ENCODE measurements around the gene COP1. TPM values are rescaled to one million over a fixed set of nuclear protein-coding genes. Genes with fewer than 3 reads are reported as not detected.

The COP1 gene
- total RNA-seq, 3 donors from 2014 or later: 65.9 to 74.1 (median 68.1) TPM

DNA sequence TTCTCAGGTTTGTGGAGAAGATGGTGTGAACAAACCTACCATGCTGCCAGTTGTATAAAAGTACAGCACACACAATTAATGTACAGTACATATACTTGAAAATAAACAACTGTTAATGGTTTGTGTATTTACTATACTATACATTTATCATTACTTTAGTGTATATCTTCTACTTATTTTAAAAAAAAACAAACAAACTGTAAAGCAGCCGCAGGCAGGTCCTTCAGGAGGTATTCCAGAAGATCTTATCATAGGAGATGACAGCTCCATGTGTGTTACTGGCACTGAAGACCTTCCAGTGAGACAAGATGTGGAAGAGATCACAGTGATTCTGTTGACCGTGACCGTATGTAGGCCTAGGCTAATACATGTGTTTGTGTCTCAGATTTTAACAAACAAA lies 155.7 kb downstream of the COP1 start:
- DNase-seq (ENCODE audit: low spot score in 2 of 2): no peak
- Histone ChIP-seq H3K36me3 (no peaks in the 10 kb centered on the region), H3K27me3 (no peaks in the 10 kb centered on the region), H3K4me3 (no peak overlapping the region), H3K27ac (no peak overlapping the region), H3K4me1 (no peaks in the 10 kb centered on the region), H3K9me3 (no peaks in the 10 kb centered on the region)
- intact Hi-C loops (cut with DNase I; ENCODE audit: low total_unique reads): no loop called here
- TF ChIP-seq POLR2AphosphoS5 (IDR thresholded peaks at IDR 0.05): no peak
- TF ChIP-seq POLR2A (IDR thresholded peaks at IDR 0.05): no peak
- TF ChIP-seq CTCF (IDR thresholded peaks at IDR 0.05): no peak

GRCh38 chr1:176049582-176049981 lies 157.5 kb downstream of the COP1 start:
- no peaks in the 10 kb centered on the region for H3K27me3 ChIP-seq
- no peaks in the 10 kb centered on the region for H3K36me3 ChIP-seq
- no peaks in the 10 kb centered on the region for H3K4me1 ChIP-seq
- H3K4me3 ChIP-seq: no peak overlapping the region
- no peak for TF ChIP-seq CTCF (IDR thresholded peaks at IDR 0.05)
- no peak for TF ChIP-seq POLR2AphosphoS5 (IDR thresholded peaks at IDR 0.05)
- TF ChIP-seq POLR2A (IDR thresholded peaks at IDR 0.05): no peak
- DNase-seq (ENCODE audit: low spot score in 2 of 2): no peak
- no peaks in the 10 kb centered on the region for H3K9me3 ChIP-seq
- H3K27ac ChIP-seq: no peak overlapping the region
- intact Hi-C loops (cut with DNase I; ENCODE audit: low total_unique reads): no loop called here

DNA sequence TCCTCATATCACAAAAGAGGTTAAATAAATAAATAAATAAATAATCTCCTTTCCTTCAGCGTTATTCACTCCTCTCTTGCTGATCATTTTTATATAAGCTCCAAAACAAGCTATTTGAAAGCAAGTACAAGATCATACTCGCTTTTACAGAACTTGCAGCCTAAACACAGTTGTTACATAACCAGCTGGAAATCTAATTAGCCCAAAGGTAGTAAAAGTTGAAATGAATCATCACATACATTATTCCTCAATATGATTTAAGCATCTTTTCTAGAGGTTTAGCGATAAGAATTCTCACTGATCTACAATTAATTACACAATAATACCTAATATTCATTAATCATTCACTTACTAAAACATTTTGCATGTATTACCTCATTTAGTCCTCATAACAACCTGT lies 160.2 kb downstream of the COP1 start:
- Histone ChIP-seq H3K27me3 (no peaks in the 10 kb centered on the region), H3K9me3 (no peaks in the 10 kb centered on the region), H3K27ac (no peak overlapping the region), H3K4me3 (no peak overlapping the region), H3K4me1 (no peaks in the 10 kb centered on the region), H3K36me3 (no peaks in the 10 kb centered on the region)
- TF ChIP-seq POLR2AphosphoS5 (IDR thresholded peaks at IDR 0.05): no peak
- no peak for TF ChIP-seq CTCF (IDR thresholded peaks at IDR 0.05)
- TF ChIP-seq POLR2A (IDR thresholded peaks at IDR 0.05): no peak
- intact Hi-C loops (cut with DNase I; ENCODE audit: low total_unique reads): no loop called here
- DNase-seq (ENCODE audit: low spot score in 2 of 2): no peak

DNA sequence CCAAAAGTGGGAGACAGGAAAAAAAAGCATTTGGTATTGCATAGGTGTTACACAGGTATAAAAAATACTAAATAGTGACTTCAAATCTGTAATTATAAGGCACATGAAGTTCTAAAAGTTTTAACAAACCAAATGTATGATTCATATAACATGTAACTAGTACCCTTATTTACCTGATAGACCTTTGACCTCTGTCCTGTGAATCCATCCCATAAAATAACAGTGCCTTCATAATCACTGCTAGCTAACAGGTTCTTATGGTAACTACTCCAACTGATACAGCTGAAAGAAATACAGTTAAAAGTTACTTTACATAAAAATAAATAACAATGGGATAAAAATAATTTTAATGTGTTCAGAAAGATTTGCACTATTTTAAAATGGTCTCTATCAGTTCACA lies 163.5 kb downstream of the COP1 start:
- Histone ChIP-seq H3K36me3 (no peaks in the 10 kb centered on the region), H3K4me3 (no peak overlapping the region), H3K4me1 (no peaks in the 10 kb centered on the region), H3K27ac (no peak overlapping the region), H3K9me3 (no peaks in the 10 kb centered on the region), H3K27me3 (no peaks in the 10 kb centered on the region)
- DNase-seq (ENCODE audit: low spot score in 2 of 2): no peak
- no peak for TF ChIP-seq CTCF (IDR thresholded peaks at IDR 0.05)
- TF ChIP-seq POLR2A (IDR thresholded peaks at IDR 0.05): no peak
- intact Hi-C loops (cut with DNase I; ENCODE audit: low total_unique reads): no loop called here

- no peak for DNase-seq (ENCODE audit: low spot score in 2 of 2)
- H3K4me3 ChIP-seq: no peak overlapping the region
- intact Hi-C loops (cut with DNase I; ENCODE audit: low total_unique reads): no loop called here
- no peak overlapping the region for H3K27ac ChIP-seq
- TF ChIP-seq POLR2AphosphoS5 (IDR thresholded peaks at IDR 0.05) (no peak), POLR2A (IDR thresholded peaks at IDR 0.05) (no peak), CTCF (IDR thresholded peaks at IDR 0.05) (no peak)
- H3K36me3 ChIP-seq: no peaks in the 10 kb centered on the region
- no peaks in the 10 kb centered on the region for H3K27me3 ChIP-seq
- no peaks in the 10 kb centered on the region for H3K9me3 ChIP-seq
- H3K4me1 ChIP-seq: no peaks in the 10 kb centered on the region
Measured at GRCh38 chr1:176033881-176034280, 173.2 kb downstream of the COP1 start.

Measured in breast epithelium (tissue), 4 donors.